Muscle of arm (tissue), 12 donors: ENCODE measurements around the gene ANXA9. TPM values are rescaled to one million over a fixed set of nuclear protein-coding genes. Genes with fewer than 3 reads are reported as not detected.

Source experiments
- polyA plus RNA-seq, 12 donors: library from polyadenylated mRNA; unstranded; fragments of 120-200 nt; gene quantifications; one replicate each; pipeline ENCODE4 v1.2.1, GENCODE V29; 2013; ENCODE audit not compliant: insufficient read length in 12 of 12

Gene ANXA9
- polyA plus RNA-seq, 12 donors: 1.7 to 5.3 (median 3.2) TPM; not detected in 2

Other genes with a start within 250 kb of the ANXA9 start
- gene CTSS, start 216.5 kb upstream of the ANXA9 start, polyA plus RNA-seq: 10 to 100 TPM in 10 of 12 donors, 1 to 10 TPM in 1, not detected in 1; 9.7 to 26.8 (median 14.5) TPM
- 100 to 1,000 TPM in 2 of 12 donors, 10 to 100 TPM in 9, not detected in 1; 52.9 to 166 (median 61.1) TPM for gene CTSK, start 174.0 kb upstream of the ANXA9 start, polyA plus RNA-seq
- 10 to 100 TPM in 11 of 12 donors, not detected in 1; 27.6 to 59.4 (median 38.0) TPM for gene ARNT, start 105.7 kb upstream of the ANXA9 start, polyA plus RNA-seq
- not detected for gene CTXND2, start 95.2 kb upstream of the ANXA9 start, polyA plus RNA-seq
- gene SETDB1, start 55.9 kb upstream of the ANXA9 start, polyA plus RNA-seq: 10 to 100 TPM in 11 of 12 donors, not detected in 1; 29.8 to 72.2 (median 39.1) TPM
- gene CERS2, start 7.5 kb upstream of the ANXA9 start, polyA plus RNA-seq: 100 to 1,000 TPM in 2 of 12 donors, 10 to 100 TPM in 9, not detected in 1; 69.5 to 112 (median 78.8) TPM
- 10 to 100 TPM in 11 of 12 donors, not detected in 1; 15.5 to 35.9 (median 20.9) TPM for gene MINDY1, start 24.6 kb downstream of the ANXA9 start, polyA plus RNA-seq
- 10 to 100 TPM in 11 of 12 donors, not detected in 1; 22.1 to 31.7 (median 27.7) TPM for gene PRUNE1, start 26.2 kb downstream of the ANXA9 start, polyA plus RNA-seq
- gene BNIPL, start 54.3 kb downstream of the ANXA9 start, polyA plus RNA-seq: 10 to 100 TPM in 1 of 12 donors, 1 to 10 TPM in 4, under 1 TPM in 5, not detected in 2; 0.33 to 23.1 (median 0.91) TPM
- 10 to 100 TPM in 1 of 12 donors, 1 to 10 TPM in 10, not detected in 1; 5.1 to 11.8 (median 6.2) TPM for gene C1orf56, start 65.5 kb downstream of the ANXA9 start, polyA plus RNA-seq
- 100 to 1,000 TPM in 1 of 12 donors, 10 to 100 TPM in 11; 41.7 to 188 (median 61.7) TPM for gene CDC42SE1, start 77.3 kb downstream of the ANXA9 start, polyA plus RNA-seq
- gene MLLT11, start 78.1 kb downstream of the ANXA9 start, polyA plus RNA-seq: 10 to 100 TPM in 10 of 12 donors, 1 to 10 TPM in 1, not detected in 1; 8.1 to 23.4 (median 16.6) TPM
- gene GABPB2, start 88.5 kb downstream of the ANXA9 start, polyA plus RNA-seq: 10 to 100 TPM in 1 of 12 donors, 1 to 10 TPM in 10, not detected in 1; 4.5 to 20.0 (median 6.2) TPM
- 100 to 1,000 TPM in 3 of 12 donors, 10 to 100 TPM in 8, not detected in 1; 46.0 to 132 (median 78.0) TPM for gene SEMA6C, start 164.3 kb downstream of the ANXA9 start, polyA plus RNA-seq
- gene TNFAIP8L2, start 174.4 kb downstream of the ANXA9 start, polyA plus RNA-seq: 1 to 10 TPM in 10 of 12 donors, not detected in 2; 1.1 to 4.5 (median 1.8) TPM
- gene LYSMD1, start 183.6 kb downstream of the ANXA9 start, polyA plus RNA-seq: 10 to 100 TPM in 10 of 12 donors, not detected in 2; 10.5 to 13.8 (median 12.0) TPM
- gene SCNM1, start 183.9 kb downstream of the ANXA9 start, polyA plus RNA-seq: 10 to 100 TPM in 11 of 12 donors, not detected in 1; 23.1 to 54.8 (median 39.1) TPM
- gene TMOD4, start 193.7 kb downstream of the ANXA9 start, polyA plus RNA-seq: 10 to 100 TPM in 9 of 12 donors, 1 to 10 TPM in 1, not detected in 2; 9.8 to 62.2 (median 37.7) TPM
- 10 to 100 TPM in 11 of 12 donors, not detected in 1; 24.7 to 53.6 (median 45.3) TPM for gene VPS72, start 207.9 kb downstream of the ANXA9 start, polyA plus RNA-seq
- gene PIP5K1A, start 216.3 kb downstream of the ANXA9 start, polyA plus RNA-seq: 10 to 100 TPM in 11 of 12 donors, not detected in 1; 31.0 to 72.1 (median 45.1) TPM